ENCODE measurements around the gene ARHGAP31. TPM values are rescaled to one million over a fixed set of nuclear protein-coding genes. Genes with fewer than 3 reads are reported as not detected.

The ARHGAP31 gene
- total and polyA plus RNA-seq, 10 of the 15 experiments (the other 5 are each of a cell fraction or from before 2014, with no cell fraction given) = 0.97 to 29.8 (median 10.3) TPM

DNA sequence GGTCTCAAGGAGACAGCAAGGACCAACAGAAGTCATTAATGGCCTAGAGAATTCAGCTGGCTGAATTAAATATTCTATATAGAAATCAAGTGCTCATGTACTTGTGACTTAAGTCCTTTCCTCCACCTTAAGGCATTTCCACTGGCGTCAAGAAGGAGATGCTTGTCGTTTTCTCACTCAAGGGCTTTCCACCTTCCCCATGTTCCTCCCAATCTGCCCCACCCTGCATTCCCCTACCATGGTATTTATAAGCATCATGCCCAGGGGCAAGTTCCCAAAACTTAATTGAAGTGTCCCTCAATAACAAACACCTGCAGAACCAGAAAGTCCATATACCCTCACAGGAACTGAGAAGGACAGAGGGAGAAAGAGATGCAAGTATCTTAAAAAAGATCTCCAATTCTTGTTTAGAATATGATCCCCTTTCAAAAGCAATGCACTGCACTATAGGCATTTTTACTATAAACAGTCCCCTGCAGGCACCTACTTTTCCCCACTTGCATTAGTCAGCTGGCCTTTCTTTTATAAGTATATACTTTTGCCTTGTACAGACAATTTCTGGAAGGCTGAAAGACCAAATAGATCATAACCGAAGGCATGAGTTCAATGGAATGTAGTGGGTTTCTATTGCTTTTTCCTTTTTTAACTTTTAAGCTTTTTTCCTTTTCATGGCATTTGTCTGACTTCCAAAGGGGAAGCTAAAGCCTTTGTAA, 139.6 kb downstream of the ARHGAP31 start:
- intact Hi-C loops (cut with micrococcal nuclease; ENCODE audit: unreplicated experiment) = no loop called here
- WGBS (ENCODE audit: insufficient coverage, insufficient replicate concordance, low lambda C conversion rate, missing lambda C conversion rate) = 96% methylated on average over 3 of the region's 3 CpGs
- Histone ChIP-seq H3K79me2 (ENCODE audit: control insufficient read depth, insufficient read depth, low read length) (no peaks in the 10 kb centered on the region), H3K4me3 (no peak overlapping the region), H3K4me2 (ENCODE audit: control insufficient read depth, insufficient read depth) (no peak overlapping the region), H2AFZ (ENCODE audit: control insufficient read depth, low read depth, low read length) (no peak overlapping the region), H3K27me3 (replicated peaks in 1 of 2; ENCODE audit: control insufficient read depth in 2 of 2, insufficient read depth in 2 of 2, low read length in 1 of 2) (no peaks in the 10 kb centered on the region), H3K9me3 (replicated peaks; ENCODE audit: control insufficient read depth, insufficient read depth, low read length) (peaks cover 10% of the 10 kb centered on the region), H3K4me1 (ENCODE audit: control insufficient read depth, insufficient read depth, low read length) (no peaks in the 10 kb centered on the region), H3K36me3 (ENCODE audit: control insufficient read depth in 2 of 2, insufficient read depth in 2 of 2, low read length in 1 of 2) (peaks cover 3 to 44% of the 10 kb centered on the region in 2 experiments), H4K20me1 (ENCODE audit: control insufficient read depth, insufficient read depth) (no peaks in the 10 kb centered on the region), H3K9ac (ENCODE audit: control insufficient read depth, insufficient read depth, low read length) (no peak overlapping the region), H3K27ac (ENCODE audit: control insufficient read depth, insufficient read depth) (no peak overlapping the region)
- no peak for DNase-seq (ENCODE audit: low read depth, low spot score)
- in situ Hi-C loops (cut with MboI) = no loop called here
- no TSS peak for BruUV-seq (replicated peaks)
- ChIA-PET POLR2A (no interaction called here), CTCF (interaction anchor here (1.1 to 1.8 kb wide), 2 partner anchors 13 to 193 kb away, joined by 3 to 4 read pairs; partner anchors contain the start of gene B4GALT4), SMC1A (ENCODE audit: uncharacterized antibody, unreplicated experiment) (interaction anchor here (0.7 to 1.3 kb wide), 4 partner anchors 8 to 96 kb away, joined by 3 read pairs; no protein-coding TSS in a partner anchor), RAD21 (ENCODE audit: unreplicated experiment) (no interaction called here)
- no peak for FAIRE-seq
- TF ChIP-seq, protein P1, sequence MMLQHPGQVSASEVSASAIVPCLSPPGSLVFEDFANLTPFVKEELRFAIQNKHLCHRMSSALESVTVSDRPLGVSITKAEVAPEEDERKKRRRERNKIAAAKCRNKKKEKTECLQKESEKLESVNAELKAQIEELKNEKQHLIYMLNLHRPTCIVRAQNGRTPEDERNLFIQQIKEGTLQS (IDR thresholded peaks at IDR 0.05; ENCODE audit: borderline replicate concordance, extremely low read depth, low read depth, low read length) = no peak
- no peak for TF ChIP-seq CREM (IDR thresholded peaks at IDR 0.05; ENCODE audit: low read depth)
- TF ChIP-seq MTA3 (IDR thresholded peaks at IDR 0.05; ENCODE audit: borderline replicate concordance, low read length) = no peak
- TF ChIP-seq, protein P2, sequence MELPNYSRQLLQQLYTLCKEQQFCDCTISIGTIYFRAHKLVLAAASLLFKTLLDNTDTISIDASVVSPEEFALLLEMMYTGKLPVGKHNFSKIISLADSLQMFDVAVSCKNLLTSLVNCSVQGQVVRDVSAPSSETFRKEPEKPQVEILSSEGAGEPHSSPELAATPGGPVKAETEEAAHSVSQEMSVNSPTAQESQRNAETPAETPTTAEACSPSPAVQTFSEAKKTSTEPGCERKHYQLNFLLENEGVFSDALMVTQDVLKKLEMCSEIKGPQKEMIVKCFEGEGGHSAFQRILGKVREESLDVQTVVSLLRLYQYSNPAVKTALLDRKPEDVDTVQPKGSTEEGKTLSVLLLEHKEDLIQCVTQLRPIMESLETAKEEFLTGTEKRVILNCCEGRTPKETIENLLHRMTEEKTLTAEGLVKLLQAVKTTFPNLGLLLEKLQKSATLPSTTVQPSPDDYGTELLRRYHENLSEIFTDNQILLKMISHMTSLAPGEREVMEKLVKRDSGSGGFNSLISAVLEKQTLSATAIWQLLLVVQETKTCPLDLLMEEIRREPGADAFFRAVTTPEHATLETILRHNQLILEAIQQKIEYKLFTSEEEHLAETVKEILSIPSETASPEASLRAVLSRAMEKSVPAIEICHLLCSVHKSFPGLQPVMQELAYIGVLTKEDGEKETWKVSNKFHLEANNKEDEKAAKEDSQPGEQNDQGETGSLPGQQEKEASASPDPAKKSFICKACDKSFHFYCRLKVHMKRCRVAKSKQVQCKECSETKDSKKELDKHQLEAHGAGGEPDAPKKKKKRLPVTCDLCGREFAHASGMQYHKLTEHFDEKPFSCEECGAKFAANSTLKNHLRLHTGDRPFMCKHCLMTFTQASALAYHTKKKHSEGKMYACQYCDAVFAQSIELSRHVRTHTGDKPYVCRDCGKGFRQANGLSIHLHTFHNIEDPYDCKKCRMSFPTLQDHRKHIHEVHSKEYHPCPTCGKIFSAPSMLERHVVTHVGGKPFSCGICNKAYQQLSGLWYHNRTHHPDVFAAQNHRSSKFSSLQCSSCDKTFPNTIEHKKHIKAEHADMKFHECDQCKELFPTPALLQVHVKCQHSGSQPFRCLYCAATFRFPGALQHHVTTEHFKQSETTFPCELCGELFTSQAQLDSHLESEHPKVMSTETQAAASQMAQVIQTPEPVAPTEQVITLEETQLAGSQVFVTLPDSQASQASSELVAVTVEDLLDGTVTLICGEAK (IDR thresholded peaks at IDR 0.05; ENCODE audit: borderline replicate concordance) = no peak
- no peak for TF ChIP-seq GABPA (IDR thresholded peaks at IDR 0.05; ENCODE audit: low read depth)
- TF ChIP-seq, protein P3, sequence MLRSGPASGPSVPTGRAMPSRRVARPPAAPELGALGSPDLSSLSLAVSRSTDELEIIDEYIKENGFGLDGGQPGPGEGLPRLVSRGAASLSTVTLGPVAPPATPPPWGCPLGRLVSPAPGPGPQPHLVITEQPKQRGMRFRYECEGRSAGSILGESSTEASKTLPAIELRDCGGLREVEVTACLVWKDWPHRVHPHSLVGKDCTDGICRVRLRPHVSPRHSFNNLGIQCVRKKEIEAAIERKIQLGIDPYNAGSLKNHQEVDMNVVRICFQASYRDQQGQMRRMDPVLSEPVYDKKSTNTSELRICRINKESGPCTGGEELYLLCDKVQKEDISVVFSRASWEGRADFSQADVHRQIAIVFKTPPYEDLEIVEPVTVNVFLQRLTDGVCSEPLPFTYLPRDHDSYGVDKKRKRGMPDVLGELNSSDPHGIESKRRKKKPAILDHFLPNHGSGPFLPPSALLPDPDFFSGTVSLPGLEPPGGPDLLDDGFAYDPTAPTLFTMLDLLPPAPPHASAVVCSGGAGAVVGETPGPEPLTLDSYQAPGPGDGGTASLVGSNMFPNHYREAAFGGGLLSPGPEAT (IDR thresholded peaks at IDR 0.05; ENCODE audit: low read depth) = no peak
- TF ChIP-seq SIN3A (IDR thresholded peaks at IDR 0.05; ENCODE audit: low read depth, low read length) = no peak
- TF ChIP-seq ESRRA (IDR thresholded peaks at IDR 0.05; ENCODE audit: low read length) = no peak
- TF ChIP-seq LARP7 (IDR thresholded peaks at IDR 0.05) = no peak
- TF ChIP-seq EP300 (IDR thresholded peaks at IDR 0.05; ENCODE audit: borderline replicate concordance in 1 of 2, control insufficient read depth in 1 of 2, low read depth in 2 of 2, low read length in 2 of 2) = no peak
- no peak for TF ChIP-seq FOS (IDR thresholded peaks at IDR 0.05; ENCODE audit: borderline replicate concordance, extremely low read depth, insufficient read length)
- no peak for TF ChIP-seq SUZ12 (IDR thresholded peaks at IDR 0.05; ENCODE audit: unreplicated experiment)
- TF ChIP-seq, protein P4, sequence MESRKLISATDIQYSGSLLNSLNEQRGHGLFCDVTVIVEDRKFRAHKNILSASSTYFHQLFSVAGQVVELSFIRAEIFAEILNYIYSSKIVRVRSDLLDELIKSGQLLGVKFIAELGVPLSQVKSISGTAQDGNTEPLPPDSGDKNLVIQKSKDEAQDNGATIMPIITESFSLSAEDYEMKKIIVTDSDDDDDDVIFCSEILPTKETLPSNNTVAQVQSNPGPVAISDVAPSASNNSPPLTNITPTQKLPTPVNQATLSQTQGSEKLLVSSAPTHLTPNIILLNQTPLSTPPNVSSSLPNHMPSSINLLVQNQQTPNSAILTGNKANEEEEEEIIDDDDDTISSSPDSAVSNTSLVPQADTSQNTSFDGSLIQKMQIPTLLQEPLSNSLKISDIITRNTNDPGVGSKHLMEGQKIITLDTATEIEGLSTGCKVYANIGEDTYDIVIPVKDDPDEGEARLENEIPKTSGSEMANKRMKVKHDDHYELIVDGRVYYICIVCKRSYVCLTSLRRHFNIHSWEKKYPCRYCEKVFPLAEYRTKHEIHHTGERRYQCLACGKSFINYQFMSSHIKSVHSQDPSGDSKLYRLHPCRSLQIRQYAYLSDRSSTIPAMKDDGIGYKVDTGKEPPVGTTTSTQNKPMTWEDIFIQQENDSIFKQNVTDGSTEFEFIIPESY (IDR thresholded peaks at IDR 0.05) = no peak
- no peak for TF ChIP-seq DPF2 (IDR thresholded peaks at IDR 0.05)
- no peak for TF ChIP-seq CHD1 (IDR thresholded peaks at IDR 0.05; ENCODE audit: low read depth, low read length)
- no peak for TF ChIP-seq TAF1 (IDR thresholded peaks at IDR 0.05; ENCODE audit: borderline replicate concordance, low read depth, low read length)
- no peak for ATAC-seq
